ENCODE results near the gene ZFP69.

Gene ZFP69

DNA sequence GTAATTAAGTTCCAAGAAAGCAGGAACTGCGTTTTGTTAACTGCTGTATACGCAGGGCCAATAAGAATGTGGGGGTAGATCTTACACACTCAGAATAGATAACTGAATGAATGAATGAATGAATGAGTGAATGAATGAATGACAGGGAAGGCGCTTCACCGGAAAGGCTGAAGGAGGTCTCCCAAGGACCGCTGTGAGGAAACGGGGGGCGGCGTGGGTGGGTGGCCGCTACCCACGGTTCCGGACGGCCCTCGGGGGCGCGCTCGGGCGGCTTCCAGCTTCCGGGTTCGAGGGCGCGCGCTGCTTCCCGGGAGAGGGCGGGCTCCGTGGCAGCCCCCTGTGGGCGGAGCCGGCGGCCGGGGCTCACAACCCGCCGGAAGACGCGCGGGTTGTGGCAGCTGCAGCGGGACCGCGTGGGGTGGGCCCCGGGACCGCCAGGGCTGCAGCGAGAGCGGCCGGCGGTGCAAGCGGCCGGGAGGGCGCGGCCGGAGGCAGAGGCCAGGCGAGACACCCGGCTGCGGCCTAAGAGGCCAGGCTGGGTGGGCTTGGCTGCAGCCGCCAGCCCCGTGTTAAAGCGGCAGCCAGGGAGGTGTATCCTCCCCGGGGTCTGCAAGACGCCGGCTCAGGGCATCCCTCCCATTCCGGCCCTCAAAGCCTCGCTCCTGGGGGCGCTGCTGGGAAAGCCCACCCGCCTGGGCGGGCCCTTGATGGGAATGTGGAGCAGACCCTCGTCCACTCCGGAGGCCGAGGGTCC is at the start of gene ZFP69 (continued):
- TF ChIP-seq ZNF2 (tag by site-specific recombination; IDR thresholded peaks at IDR 0.05) (peak; percentile 34; the same call in 1 of the 2 replicates), ZEB2 (tag by site-specific recombination; IDR thresholded peaks at IDR 0.05) (peak; percentile 44; the same call in 1 of the 2 replicates), ZNF692 (tag by site-specific recombination; IDR thresholded peaks at IDR 0.05) (peak; percentile 99), ZNF366 (tag by site-specific recombination; conservative IDR thresholded peaks at IDR 0.05) (peak; percentile 60), EGR2 (tag by site-specific recombination; IDR thresholded peaks at IDR 0.05; ENCODE audit: low read depth) (peak; percentile 88), REPIN1 (tag by site-specific recombination; IDR thresholded peaks at IDR 0.05; ENCODE audit: low read depth) (peak; percentile 37; the same call in 1 of the 2 replicates)

- ChIA-PET CTCF (interaction anchor here (0.6 to 1.5 kb wide), 3 partner anchors 8 to 287 kb away, joined by 3 to 5 read pairs (median 4); no protein-coding TSS in a partner anchor), POLR2A (no interaction called here)
- no peak overlapping the region for H3K27ac ChIP-seq (ENCODE audit: extremely low read depth, low read depth, low read length)
- H3K4me1 ChIP-seq (ENCODE audit: control insufficient read depth, insufficient read depth, low read length): no peaks in the 10 kb centered on the region
- H3K9me3 ChIP-seq (ENCODE audit: control insufficient read depth, insufficient read depth, low read depth, low read length): no peaks in the 10 kb centered on the region
- no peak overlapping the region for H3K4me3 ChIP-seq (ENCODE audit: low read depth, low read length)
- no peaks in the 10 kb centered on the region for H3K36me3 ChIP-seq (ENCODE audit: control insufficient read depth in 2 of 2, insufficient read depth in 1 of 2, low read length in 2 of 2)
- TF ChIP-seq TSHZ1 (tag by site-specific recombination; IDR thresholded peaks at IDR 0.05; ENCODE audit: borderline replicate concordance) (no peak), ZNF791 (tag by site-specific recombination; IDR thresholded peaks at IDR 0.05) (no peak), ZNF23 (tag by site-specific recombination; IDR thresholded peaks at IDR 0.05; ENCODE audit: borderline replicate concordance) (no peak), KLF1 (tag by site-specific recombination; IDR thresholded peaks at IDR 0.05) (no peak), SCRT2 (tag by site-specific recombination; IDR thresholded peaks at IDR 0.05) (no peak), ZNF24 (tag by site-specific recombination; IDR thresholded peaks at IDR 0.05) (no peak), ZNF214 (tag by site-specific recombination; IDR thresholded peaks at IDR 0.05; ENCODE audit: borderline replicate concordance) (no peak), ZBTB10 (tag by site-specific recombination; IDR thresholded peaks at IDR 0.05) (no peak), MYNN (tag by site-specific recombination; IDR thresholded peaks at IDR 0.05; ENCODE audit: borderline replicate concordance) (no peak)
- TF ChIP-seq, protein P1, sequence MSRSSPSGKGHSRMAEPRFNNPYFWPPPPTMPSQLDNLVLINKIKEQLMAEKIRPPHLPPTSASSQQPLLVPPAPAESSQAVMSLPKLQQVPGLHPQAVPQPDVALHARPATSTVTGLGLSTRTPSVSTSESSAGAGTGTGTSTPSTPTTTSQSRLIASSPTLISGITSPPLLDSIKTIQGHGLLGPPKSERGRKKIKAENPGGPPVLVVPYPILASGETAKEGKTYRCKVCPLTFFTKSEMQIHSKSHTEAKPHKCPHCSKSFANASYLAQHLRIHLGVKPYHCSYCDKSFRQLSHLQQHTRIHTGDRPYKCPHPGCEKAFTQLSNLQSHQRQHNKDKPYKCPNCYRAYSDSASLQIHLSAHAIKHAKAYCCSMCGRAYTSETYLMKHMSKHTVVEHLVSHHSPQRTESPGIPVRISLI (tag by site-specific recombination; IDR thresholded peaks at IDR 0.05): no peak
- TF ChIP-seq, protein P2, sequence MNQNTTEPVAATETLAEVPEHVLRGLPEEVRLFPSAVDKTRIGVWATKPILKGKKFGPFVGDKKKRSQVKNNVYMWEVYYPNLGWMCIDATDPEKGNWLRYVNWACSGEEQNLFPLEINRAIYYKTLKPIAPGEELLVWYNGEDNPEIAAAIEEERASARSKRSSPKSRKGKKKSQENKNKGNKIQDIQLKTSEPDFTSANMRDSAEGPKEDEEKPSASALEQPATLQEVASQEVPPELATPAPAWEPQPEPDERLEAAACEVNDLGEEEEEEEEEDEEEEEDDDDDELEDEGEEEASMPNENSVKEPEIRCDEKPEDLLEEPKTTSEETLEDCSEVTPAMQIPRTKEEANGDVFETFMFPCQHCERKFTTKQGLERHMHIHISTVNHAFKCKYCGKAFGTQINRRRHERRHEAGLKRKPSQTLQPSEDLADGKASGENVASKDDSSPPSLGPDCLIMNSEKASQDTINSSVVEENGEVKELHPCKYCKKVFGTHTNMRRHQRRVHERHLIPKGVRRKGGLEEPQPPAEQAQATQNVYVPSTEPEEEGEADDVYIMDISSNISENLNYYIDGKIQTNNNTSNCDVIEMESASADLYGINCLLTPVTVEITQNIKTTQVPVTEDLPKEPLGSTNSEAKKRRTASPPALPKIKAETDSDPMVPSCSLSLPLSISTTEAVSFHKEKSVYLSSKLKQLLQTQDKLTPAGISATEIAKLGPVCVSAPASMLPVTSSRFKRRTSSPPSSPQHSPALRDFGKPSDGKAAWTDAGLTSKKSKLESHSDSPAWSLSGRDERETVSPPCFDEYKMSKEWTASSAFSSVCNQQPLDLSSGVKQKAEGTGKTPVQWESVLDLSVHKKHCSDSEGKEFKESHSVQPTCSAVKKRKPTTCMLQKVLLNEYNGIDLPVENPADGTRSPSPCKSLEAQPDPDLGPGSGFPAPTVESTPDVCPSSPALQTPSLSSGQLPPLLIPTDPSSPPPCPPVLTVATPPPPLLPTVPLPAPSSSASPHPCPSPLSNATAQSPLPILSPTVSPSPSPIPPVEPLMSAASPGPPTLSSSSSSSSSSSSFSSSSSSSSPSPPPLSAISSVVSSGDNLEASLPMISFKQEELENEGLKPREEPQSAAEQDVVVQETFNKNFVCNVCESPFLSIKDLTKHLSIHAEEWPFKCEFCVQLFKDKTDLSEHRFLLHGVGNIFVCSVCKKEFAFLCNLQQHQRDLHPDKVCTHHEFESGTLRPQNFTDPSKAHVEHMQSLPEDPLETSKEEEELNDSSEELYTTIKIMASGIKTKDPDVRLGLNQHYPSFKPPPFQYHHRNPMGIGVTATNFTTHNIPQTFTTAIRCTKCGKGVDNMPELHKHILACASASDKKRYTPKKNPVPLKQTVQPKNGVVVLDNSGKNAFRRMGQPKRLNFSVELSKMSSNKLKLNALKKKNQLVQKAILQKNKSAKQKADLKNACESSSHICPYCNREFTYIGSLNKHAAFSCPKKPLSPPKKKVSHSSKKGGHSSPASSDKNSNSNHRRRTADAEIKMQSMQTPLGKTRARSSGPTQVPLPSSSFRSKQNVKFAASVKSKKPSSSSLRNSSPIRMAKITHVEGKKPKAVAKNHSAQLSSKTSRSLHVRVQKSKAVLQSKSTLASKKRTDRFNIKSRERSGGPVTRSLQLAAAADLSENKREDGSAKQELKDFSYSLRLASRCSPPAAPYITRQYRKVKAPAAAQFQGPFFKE (tag by site-specific recombination; IDR thresholded peaks at IDR 0.05; ENCODE audit: borderline replicate concordance): no peak
- TF ChIP-seq, protein P3, sequence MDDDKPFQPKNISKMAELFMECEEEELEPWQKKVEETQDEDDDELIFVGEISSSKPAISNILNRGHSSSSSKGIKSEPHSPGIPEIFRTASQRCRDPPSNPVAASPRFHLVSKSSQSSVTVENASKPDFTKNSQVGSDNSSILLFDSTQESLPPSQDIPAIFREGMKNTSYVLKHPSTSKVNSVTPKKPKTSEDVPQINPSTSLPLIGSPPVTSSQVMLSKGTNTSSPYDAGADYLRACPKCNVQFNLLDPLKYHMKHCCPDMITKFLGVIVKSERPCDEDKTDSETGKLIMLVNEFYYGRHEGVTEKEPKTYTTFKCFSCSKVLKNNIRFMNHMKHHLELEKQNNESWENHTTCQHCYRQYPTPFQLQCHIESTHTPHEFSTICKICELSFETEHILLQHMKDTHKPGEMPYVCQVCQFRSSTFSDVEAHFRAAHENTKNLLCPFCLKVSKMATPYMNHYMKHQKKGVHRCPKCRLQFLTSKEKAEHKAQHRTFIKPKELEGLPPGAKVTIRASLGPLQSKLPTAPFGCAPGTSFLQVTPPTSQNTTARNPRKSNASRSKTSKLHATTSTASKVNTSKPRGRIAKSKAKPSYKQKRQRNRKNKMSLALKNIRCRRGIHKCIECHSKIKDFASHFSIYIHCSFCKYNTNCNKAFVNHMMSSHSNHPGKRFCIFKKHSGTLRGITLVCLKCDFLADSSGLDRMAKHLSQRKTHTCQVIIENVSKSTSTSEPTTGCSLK (tag by site-specific recombination; IDR thresholded peaks at IDR 0.05): no peak
Observed at GRCh38 chr1:40431385-40431784, 45.7 kb upstream of the ZFP69 start.
